AG09319 (cell line): ENCODE results near the gene ARMC3.
"Not testable (repeated sequence)": the region's sequence is repeated elsewhere in the genome, so short reads cannot be mapped to it uniquely, and the experiment has no call there.

ENCODE experiments used
- DNase-seq: peaks from one replicate; pipeline ENCODE4 v3.0.0-alpha.2; 2010; ENCODE audit warnings: low read depth; ENCODE audit errors: extremely low read depth
- CTCF ChIP-seq: IDR thresholded peaks from 2 replicates; pipeline ENCODE4 v1.5.1; 2011; ENCODE audit warnings: low read depth, mild to moderate bottlenecking, inconsistent platforms, low read length, moderate library complexity

The ARMC3 gene

GRCh38 chr10:23067939-23068775 lies 140.3 kb downstream of the ARMC3 start:
- DNase-seq: peak; percentile 44
- TF ChIP-seq CTCF: peak; percentile 90

- no peak for TF ChIP-seq CTCF
- DNase-seq: no peak
Observed at GRCh38 chr10:23069019-23069815, 141.4 kb downstream of the ARMC3 start.

- not testable (repeated sequence) for DNase-seq
Observed at GRCh38 chr10:23070092-23070912, 142.4 kb downstream of the ARMC3 start.

- no peak for TF ChIP-seq CTCF
- DNase-seq: no peak
Observed at GRCh38 chr10:23070913-23071218, 143.0 kb downstream of the ARMC3 start.

- not testable (repeated sequence) for DNase-seq
Observed at GRCh38 chr10:23072593-23072992, 144.7 kb downstream of the ARMC3 start.

GRCh38 chr10:23073527-23073926 lies 145.7 kb downstream of the ARMC3 start:
- no peak for DNase-seq

GRCh38 chr10:23075672-23076071 lies 147.8 kb downstream of the ARMC3 start:
- DNase-seq: no peak
- no peak for TF ChIP-seq CTCF

More at GRCh38 chr10:23073527-23073926, 145.7 kb downstream of the ARMC3 start:
- TF ChIP-seq CTCF: no peak

- no peak for TF ChIP-seq CTCF
- DNase-seq: no peak
Observed at GRCh38 chr10:23078114-23078513, 150.3 kb downstream of the ARMC3 start.
